Lower leg skin (tissue), 4 donors: ENCODE data around the gene FRMD1. TPM values are rescaled to one million over a fixed set of nuclear protein-coding genes. Genes with fewer than 3 reads are reported as not detected.

Experiments used
- DNase-seq, 2 donors: peaks; one replicate each; pipeline ENCODE4 v3.0.0-alpha.2; 2019; ENCODE audit warnings: low spot score in 2 of 2
- H3K4me3 ChIP-seq: fragments of 200-600 bp; sonication (generic); 2 replicates; pipeline ENCODE4 v1.5.1; 2017; ENCODE audit warnings: mild to moderate bottlenecking, low read depth; ENCODE audit not compliant: poor library complexity, severe bottlenecking
- CTCF ChIP-seq, 3 donors: fragments of 450-650 bp; IDR thresholded peaks; one replicate each; pipeline ENCODE4 v1.5.1; 2016; ENCODE audit warnings: antibody characterized with exemption in 3 of 3, mild to moderate bottlenecking in 3 of 3, moderate library complexity in 2 of 3
- POLR2A ChIP-seq, 2 donors: fragments of 450-650 bp; IDR thresholded peaks; one replicate each; pipeline ENCODE4 v1.6.1; 2016 to 2017; ENCODE audit warnings: antibody characterized with exemption in 2 of 2, mild to moderate bottlenecking in 1 of 2, moderate library complexity in 1 of 2
- WGBS, 2 donors: methylation state at CpG; one replicate each; pipeline ENCODE4 v1.1.5; 2018; 5-methylcytosine and 5-hydroxymethylcytosine counted together
- intact Hi-C: fragments of 100-400 bp; cut with DNase I; formaldehyde crosslinking; loops from one replicate; pipeline ENCODE4 v1.15.0; 2023; ENCODE audit warnings: low total_unique reads
- total RNA-seq, 4 donors: library from RNA; depleted of rRNA; stranded (reverse); fragments of >200 nt; gene quantifications; one replicate each; pipeline ENCODE4 v1.1.0, GENCODE V29; 2016

FRMD1 gene
- total RNA-seq, 4 donors from 2014 or later, result 0.32 to 1.2 (median 0.72) TPM

GRCh38 chr6:168050225-168050880 lies 28.7 kb downstream of the FRMD1 start:
- no peak for DNase-seq
- TF ChIP-seq CTCF (IDR thresholded peaks at IDR 0.05), result no peak
- no peak for TF ChIP-seq POLR2A (IDR thresholded peaks at IDR 0.05)
- H3K4me3 ChIP-seq, result no peak overlapping the region
- intact Hi-C loops, result no loop called here
- WGBS, 2 donors, result 78 to 90% methylated on average over 27 of the region's 27 CpGs

GRCh38 chr6:168049706-168050224 lies 29.2 kb downstream of the FRMD1 start:
- intact Hi-C loops, result no loop called here

GRCh38 chr6:168049277-168049676 lies 29.7 kb downstream of the FRMD1 start:
- DNase-seq, result no peak
- intact Hi-C loops, result no loop called here
- TF ChIP-seq CTCF (IDR thresholded peaks at IDR 0.05), result no peak
- TF ChIP-seq POLR2A (IDR thresholded peaks at IDR 0.05), result no peak
- no peak overlapping the region for H3K4me3 ChIP-seq
- WGBS, 2 donors, result 91 to 94% methylated on average over 19 to 20 of the region's 20 CpGs

More at GRCh38 chr6:168049706-168050224, 29.2 kb downstream of the FRMD1 start:
- no peak for TF ChIP-seq POLR2A (IDR thresholded peaks at IDR 0.05)
- TF ChIP-seq CTCF (IDR thresholded peaks at IDR 0.05), result no peak
- no peak for DNase-seq
- H3K4me3 ChIP-seq, result no peak overlapping the region
- 87 to 90% methylated on average over 20 to 21 of the region's 21 CpGs for WGBS, 2 donors

DNA sequence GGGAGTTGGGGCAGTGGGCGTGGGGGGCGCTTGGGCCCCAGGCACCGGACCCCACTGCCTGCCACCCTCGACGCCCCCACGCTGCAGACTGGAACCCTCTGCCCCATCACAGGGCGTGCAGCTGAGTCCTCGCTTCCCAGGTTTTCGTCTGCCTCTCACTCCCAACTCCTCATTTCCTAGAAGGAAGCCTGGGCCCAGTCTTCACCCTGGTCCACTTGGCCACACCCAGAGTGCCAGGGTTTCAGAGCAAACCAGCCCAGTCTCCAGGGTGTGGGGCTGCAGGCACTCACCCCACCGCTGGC lies 30.3 kb downstream of the FRMD1 start:
- TF ChIP-seq CTCF (IDR thresholded peaks at IDR 0.05), result no peak
- DNase-seq, result no peak
- intact Hi-C loops, result no loop called here
- 83 to 88% methylated on average over 9 to 10 of the region's 10 CpGs for WGBS, 2 donors
- no peak overlapping the region for H3K4me3 ChIP-seq

GRCh38 chr6:168047841-168048723 lies 30.9 kb downstream of the FRMD1 start:
- intact Hi-C loops, result no loop called here
- no peak for DNase-seq
- 84 to 88% methylated on average over 22 to 31 of the region's 31 CpGs for WGBS, 2 donors
- H3K4me3 ChIP-seq, result no peak overlapping the region
- TF ChIP-seq CTCF (IDR thresholded peaks at IDR 0.05), result no peak
